Measurements from ENCODE around the gene FBXW5. TPM values are rescaled to one million over a fixed set of nuclear protein-coding genes. Genes with fewer than 3 reads are reported as not detected.

The FBXW5 gene
- total and polyA plus RNA-seq, 9 of the 15 experiments (the other 6 are each of a cell fraction or from before 2014, with no cell fraction given) = 0.21 to 128 (median 37.0) TPM

DNA sequence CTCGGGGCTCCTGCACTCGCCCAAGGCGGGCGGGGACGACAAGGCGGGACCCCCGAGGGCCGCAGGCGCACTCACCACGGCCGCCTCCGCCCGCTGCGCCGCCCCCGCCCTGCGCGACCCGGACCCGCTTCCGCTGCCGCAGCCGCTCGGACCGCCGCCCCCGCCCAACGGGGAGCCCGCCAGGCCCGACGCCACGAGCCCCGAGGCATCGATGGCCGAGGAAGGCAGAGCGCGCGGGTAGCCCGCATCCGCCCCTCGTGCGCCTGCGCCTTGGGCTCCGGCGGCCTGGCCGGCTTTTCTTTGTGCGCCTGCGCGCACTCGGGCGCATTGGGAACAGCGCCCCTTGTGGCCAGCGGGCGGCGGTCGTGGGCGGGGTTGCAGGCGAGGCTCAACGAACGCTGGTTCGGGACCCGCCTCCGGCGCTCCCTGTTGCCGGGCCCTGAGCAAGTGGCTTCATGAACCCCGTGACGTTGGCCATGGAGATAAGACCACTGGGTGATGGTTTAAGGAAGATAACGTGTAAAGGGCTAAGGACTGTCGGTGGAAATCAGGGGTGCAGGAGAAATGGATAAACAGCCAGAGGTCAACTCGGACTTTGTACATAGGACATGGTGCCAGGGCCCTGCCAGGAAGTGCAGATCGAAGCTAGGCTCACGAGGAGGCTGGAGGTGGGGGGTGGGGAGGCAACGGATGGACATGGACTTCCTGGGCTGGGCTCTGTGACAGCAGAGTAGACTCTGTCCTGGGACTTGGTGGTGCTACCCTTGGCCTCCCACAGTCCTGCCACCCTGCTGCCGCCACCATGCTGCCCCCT lies at the start of gene FBXW5, which contains the start of gene C8G (continued):
- TF ChIP-seq, protein P1, sequence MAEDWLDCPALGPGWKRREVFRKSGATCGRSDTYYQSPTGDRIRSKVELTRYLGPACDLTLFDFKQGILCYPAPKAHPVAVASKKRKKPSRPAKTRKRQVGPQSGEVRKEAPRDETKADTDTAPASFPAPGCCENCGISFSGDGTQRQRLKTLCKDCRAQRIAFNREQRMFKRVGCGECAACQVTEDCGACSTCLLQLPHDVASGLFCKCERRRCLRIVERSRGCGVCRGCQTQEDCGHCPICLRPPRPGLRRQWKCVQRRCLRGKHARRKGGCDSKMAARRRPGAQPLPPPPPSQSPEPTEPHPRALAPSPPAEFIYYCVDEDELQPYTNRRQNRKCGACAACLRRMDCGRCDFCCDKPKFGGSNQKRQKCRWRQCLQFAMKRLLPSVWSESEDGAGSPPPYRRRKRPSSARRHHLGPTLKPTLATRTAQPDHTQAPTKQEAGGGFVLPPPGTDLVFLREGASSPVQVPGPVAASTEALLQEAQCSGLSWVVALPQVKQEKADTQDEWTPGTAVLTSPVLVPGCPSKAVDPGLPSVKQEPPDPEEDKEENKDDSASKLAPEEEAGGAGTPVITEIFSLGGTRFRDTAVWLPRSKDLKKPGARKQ (CRISPR knock-in tag; IDR thresholded peaks at IDR 0.05) = no peak
- TF ChIP-seq, protein P2, sequence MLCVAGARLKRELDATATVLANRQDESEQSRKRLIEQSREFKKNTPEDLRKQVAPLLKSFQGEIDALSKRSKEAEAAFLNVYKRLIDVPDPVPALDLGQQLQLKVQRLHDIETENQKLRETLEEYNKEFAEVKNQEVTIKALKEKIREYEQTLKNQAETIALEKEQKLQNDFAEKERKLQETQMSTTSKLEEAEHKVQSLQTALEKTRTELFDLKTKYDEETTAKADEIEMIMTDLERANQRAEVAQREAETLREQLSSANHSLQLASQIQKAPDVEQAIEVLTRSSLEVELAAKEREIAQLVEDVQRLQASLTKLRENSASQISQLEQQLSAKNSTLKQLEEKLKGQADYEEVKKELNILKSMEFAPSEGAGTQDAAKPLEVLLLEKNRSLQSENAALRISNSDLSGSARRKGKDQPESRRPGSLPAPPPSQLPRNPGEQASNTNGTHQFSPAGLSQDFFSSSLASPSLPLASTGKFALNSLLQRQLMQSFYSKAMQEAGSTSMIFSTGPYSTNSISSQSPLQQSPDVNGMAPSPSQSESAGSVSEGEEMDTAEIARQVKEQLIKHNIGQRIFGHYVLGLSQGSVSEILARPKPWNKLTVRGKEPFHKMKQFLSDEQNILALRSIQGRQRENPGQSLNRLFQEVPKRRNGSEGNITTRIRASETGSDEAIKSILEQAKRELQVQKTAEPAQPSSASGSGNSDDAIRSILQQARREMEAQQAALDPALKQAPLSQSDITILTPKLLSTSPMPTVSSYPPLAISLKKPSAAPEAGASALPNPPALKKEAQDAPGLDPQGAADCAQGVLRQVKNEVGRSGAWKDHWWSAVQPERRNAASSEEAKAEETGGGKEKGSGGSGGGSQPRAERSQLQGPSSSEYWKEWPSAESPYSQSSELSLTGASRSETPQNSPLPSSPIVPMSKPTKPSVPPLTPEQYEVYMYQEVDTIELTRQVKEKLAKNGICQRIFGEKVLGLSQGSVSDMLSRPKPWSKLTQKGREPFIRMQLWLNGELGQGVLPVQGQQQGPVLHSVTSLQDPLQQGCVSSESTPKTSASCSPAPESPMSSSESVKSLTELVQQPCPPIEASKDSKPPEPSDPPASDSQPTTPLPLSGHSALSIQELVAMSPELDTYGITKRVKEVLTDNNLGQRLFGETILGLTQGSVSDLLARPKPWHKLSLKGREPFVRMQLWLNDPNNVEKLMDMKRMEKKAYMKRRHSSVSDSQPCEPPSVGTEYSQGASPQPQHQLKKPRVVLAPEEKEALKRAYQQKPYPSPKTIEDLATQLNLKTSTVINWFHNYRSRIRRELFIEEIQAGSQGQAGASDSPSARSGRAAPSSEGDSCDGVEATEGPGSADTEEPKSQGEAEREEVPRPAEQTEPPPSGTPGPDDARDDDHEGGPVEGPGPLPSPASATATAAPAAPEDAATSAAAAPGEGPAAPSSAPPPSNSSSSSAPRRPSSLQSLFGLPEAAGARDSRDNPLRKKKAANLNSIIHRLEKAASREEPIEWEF (CRISPR knock-in tag; IDR thresholded peaks at IDR 0.05) = no peak
- no peak for TF ChIP-seq ZNF785 (CRISPR knock-in tag; IDR thresholded peaks at IDR 0.05)
- peak; percentile 70; the same call in 1 of the 2 replicates for TF ChIP-seq GABPB2 (CRISPR knock-in tag; conservative IDR thresholded peaks at IDR 0.05)
- no peak for TF ChIP-seq ZZZ3 (IDR thresholded peaks at IDR 0.05)
- TF ChIP-seq ZNF224 (CRISPR knock-in tag; IDR thresholded peaks at IDR 0.05) = no peak
- peak; percentile 20; the same call in 1 of the 2 replicates for TF ChIP-seq ZNF354B (CRISPR knock-in tag; IDR thresholded peaks at IDR 0.05)
- TF ChIP-seq EZH2 (IDR thresholded peaks at IDR 0.05; ENCODE audit: borderline replicate concordance, low read depth, low read length) = no peak
- TF ChIP-seq RCOR1 (IDR thresholded peaks at IDR 0.05; ENCODE audit: borderline replicate concordance in 1 of 2, low read depth in 2 of 2, low read length in 2 of 2) = peak in 1 of 2 experiments; percentile 34; a peak in 2 of 4 replicates
- no peak for TF ChIP-seq ZNF408 (CRISPR knock-in tag; IDR thresholded peaks at IDR 0.05; ENCODE audit: low read depth)
- TF ChIP-seq NONO (IDR thresholded peaks at IDR 0.05; ENCODE audit: low read depth in 2 of 2, low read length in 1 of 2) = peak in 1 of 2 experiments; percentile 89; a peak in 1 of 4 replicates
- TF ChIP-seq, protein P3, sequence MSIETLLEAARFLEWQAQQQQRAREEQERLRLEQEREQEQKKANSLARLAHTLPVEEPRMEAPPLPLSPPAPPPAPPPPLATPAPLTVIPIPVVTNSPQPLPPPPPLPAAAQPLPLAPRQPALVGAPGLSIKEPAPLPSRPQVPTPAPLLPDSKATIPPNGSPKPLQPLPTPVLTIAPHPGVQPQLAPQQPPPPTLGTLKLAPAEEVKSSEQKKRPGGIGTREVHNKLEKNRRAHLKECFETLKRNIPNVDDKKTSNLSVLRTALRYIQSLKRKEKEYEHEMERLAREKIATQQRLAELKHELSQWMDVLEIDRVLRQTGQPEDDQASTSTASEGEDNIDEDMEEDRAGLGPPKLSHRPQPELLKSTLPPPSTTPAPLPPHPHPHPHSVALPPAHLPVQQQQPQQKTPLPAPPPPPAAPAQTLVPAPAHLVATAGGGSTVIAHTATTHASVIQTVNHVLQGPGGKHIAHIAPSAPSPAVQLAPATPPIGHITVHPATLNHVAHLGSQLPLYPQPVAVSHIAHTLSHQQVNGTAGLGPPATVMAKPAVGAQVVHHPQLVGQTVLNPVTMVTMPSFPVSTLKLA (conservative IDR thresholded peaks at IDR 0.05) = peak; percentile 66 to 76
- no peak for TF ChIP-seq ZKSCAN3 (CRISPR knock-in tag; IDR thresholded peaks at IDR 0.05)
- TF ChIP-seq SAFB2 (IDR thresholded peaks at IDR 0.05; ENCODE audit: borderline replicate concordance, low read depth, low read length, severe bottlenecking) = no peak
- TF ChIP-seq MAFG (tag; conservative IDR thresholded peaks at IDR 0.05) = no peak
- peak; percentile 35; the same call in 1 of the 2 replicates for TF ChIP-seq CC2D1A (IDR thresholded peaks at IDR 0.05)
- peak; percentile 55; the same call in 1 of the 2 replicates for TF ChIP-seq SMARCA5 (IDR thresholded peaks at IDR 0.05)
- TF ChIP-seq CBFA2T2 (conservative IDR thresholded peaks at IDR 0.05) = no peak; the same call in 1 of the 2 replicates
- no peak for TF ChIP-seq BRD4 (IDR thresholded peaks at IDR 0.05)
- 0 out of 2 replicates have a peak, but pooled peaks have one; percentile 41 for TF ChIP-seq ZNF239 (CRISPR knock-in tag; IDR thresholded peaks at IDR 0.05)

All from K562 (cell line).